ENCODE data around the gene TPRX2. TPM values are rescaled to one million over a fixed set of nuclear protein-coding genes. Genes with fewer than 3 reads are reported as not detected.

TPRX2 gene
- polyA plus RNA-seq, 1 donor from 2014 or later: not detected

DNA sequence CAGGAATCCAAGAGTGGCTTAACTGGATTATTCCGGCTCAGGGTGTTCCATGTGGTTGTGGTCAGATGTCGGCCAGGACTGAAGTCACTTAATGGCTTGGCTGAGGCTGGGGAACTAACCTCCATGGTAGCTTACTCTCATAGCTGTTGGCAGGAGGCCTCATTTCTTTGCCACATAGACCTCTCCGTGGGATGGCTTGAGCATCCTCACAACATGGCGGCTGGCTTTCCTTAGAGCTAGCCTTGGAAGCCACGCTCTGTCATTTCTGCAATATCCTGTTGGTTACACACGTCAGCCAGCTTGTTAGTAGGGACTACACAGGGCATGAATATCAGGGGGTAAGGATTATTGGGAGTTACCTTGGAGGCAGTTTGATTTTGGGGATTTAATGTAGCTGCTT, 32.2 kb upstream of the TPRX2 start:
- H3K4me3 ChIP-seq (ENCODE audit: low read length): no peak overlapping the region
- TF ChIP-seq RAD21 (conservative IDR thresholded peaks at IDR 0.05): no peak
- TF ChIP-seq, protein P1, sequence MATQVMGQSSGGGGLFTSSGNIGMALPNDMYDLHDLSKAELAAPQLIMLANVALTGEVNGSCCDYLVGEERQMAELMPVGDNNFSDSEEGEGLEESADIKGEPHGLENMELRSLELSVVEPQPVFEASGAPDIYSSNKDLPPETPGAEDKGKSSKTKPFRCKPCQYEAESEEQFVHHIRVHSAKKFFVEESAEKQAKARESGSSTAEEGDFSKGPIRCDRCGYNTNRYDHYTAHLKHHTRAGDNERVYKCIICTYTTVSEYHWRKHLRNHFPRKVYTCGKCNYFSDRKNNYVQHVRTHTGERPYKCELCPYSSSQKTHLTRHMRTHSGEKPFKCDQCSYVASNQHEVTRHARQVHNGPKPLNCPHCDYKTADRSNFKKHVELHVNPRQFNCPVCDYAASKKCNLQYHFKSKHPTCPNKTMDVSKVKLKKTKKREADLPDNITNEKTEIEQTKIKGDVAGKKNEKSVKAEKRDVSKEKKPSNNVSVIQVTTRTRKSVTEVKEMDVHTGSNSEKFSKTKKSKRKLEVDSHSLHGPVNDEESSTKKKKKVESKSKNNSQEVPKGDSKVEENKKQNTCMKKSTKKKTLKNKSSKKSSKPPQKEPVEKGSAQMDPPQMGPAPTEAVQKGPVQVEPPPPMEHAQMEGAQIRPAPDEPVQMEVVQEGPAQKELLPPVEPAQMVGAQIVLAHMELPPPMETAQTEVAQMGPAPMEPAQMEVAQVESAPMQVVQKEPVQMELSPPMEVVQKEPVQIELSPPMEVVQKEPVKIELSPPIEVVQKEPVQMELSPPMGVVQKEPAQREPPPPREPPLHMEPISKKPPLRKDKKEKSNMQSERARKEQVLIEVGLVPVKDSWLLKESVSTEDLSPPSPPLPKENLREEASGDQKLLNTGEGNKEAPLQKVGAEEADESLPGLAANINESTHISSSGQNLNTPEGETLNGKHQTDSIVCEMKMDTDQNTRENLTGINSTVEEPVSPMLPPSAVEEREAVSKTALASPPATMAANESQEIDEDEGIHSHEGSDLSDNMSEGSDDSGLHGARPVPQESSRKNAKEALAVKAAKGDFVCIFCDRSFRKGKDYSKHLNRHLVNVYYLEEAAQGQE (IDR thresholded peaks at IDR 0.05; ENCODE audit: borderline replicate concordance): no peak
- no peak for TF ChIP-seq SMC3 (conservative IDR thresholded peaks at IDR 0.05; ENCODE audit: poor library complexity)
- TF ChIP-seq MXI1 (conservative IDR thresholded peaks at IDR 0.05; ENCODE audit: poor library complexity, severe bottlenecking): no peak
- no peak for TF ChIP-seq TAF1 (IDR thresholded peaks at IDR 0.05; ENCODE audit: low read depth)
- TF ChIP-seq EZH2 (IDR thresholded peaks at IDR 0.05; ENCODE audit: borderline replicate concordance, insufficient read depth, low read length, poor library complexity, severe bottlenecking): no peak
- no peak for TF ChIP-seq POLR2AphosphoS5 (IDR thresholded peaks at IDR 0.05)
- TF ChIP-seq, protein P2, sequence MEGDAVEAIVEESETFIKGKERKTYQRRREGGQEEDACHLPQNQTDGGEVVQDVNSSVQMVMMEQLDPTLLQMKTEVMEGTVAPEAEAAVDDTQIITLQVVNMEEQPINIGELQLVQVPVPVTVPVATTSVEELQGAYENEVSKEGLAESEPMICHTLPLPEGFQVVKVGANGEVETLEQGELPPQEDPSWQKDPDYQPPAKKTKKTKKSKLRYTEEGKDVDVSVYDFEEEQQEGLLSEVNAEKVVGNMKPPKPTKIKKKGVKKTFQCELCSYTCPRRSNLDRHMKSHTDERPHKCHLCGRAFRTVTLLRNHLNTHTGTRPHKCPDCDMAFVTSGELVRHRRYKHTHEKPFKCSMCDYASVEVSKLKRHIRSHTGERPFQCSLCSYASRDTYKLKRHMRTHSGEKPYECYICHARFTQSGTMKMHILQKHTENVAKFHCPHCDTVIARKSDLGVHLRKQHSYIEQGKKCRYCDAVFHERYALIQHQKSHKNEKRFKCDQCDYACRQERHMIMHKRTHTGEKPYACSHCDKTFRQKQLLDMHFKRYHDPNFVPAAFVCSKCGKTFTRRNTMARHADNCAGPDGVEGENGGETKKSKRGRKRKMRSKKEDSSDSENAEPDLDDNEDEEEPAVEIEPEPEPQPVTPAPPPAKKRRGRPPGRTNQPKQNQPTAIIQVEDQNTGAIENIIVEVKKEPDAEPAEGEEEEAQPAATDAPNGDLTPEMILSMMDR (IDR thresholded peaks at IDR 0.05; ENCODE audit: poor library complexity, severe bottlenecking): no peak
- no peak for TF ChIP-seq EP300 (conservative IDR thresholded peaks at IDR 0.05; ENCODE audit: poor library complexity, severe bottlenecking)
- H3K9me3 ChIP-seq (ENCODE audit: low read length): no peaks in the 10 kb centered on the region
- no peak overlapping the region for H2AFZ ChIP-seq (ENCODE audit: low read depth, low read length)
- no peak overlapping the region for H3K9ac ChIP-seq (ENCODE audit: low read length)
- no peak overlapping the region for H3K27ac ChIP-seq (ENCODE audit: low read length)
- no peaks in the 10 kb centered on the region for H3K27me3 ChIP-seq (ENCODE audit: insufficient read depth, low read depth, low read length)
- H4K20me1 ChIP-seq (ENCODE audit: insufficient read depth): no peaks in the 10 kb centered on the region
- H3K79me2 ChIP-seq (replicated peaks; ENCODE audit: insufficient read depth, low read length): no peaks in the 10 kb centered on the region
- H3K4me2 ChIP-seq (ENCODE audit: low read length): no peak overlapping the region
- H3K9me2 ChIP-seq (ENCODE audit: insufficient read depth, low read length): no peaks in the 10 kb centered on the region
- H3F3A ChIP-seq (ENCODE audit: insufficient read depth, low read length, poor library complexity, severe bottlenecking): no peaks in the 10 kb centered on the region
- H3K36me3 ChIP-seq (ENCODE audit: insufficient read depth, low read length): no peaks in the 10 kb centered on the region

DNA sequence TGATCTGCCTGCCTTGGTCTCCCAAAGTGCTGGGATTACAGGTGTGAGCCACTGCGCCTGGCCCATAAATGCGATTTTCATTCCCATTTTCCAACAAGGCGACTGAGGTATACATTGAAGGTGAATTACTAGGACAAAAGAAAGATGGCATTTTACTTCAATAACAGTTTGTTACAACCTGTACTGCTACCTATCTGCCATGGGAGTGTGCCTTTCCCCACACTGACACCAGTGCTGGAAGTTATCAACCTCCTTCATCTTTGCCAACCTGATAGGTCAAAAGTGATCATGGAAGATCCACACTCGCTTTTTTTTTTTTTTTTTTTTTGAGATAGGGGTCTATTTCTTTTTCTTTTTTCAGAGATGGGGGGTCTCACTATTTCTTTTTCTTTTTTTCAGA, 26.3 kb upstream of the TPRX2 start:
- no peak overlapping the region for H3K4me2 ChIP-seq (ENCODE audit: low read length)
- no peaks in the 10 kb centered on the region for H3K79me2 ChIP-seq (replicated peaks; ENCODE audit: insufficient read depth, low read length)
- no peaks in the 10 kb centered on the region for H3K36me3 ChIP-seq (ENCODE audit: insufficient read depth, low read length)
- H4K20me1 ChIP-seq (ENCODE audit: insufficient read depth): no peaks in the 10 kb centered on the region
- no peak for TF ChIP-seq MXI1 (conservative IDR thresholded peaks at IDR 0.05; ENCODE audit: poor library complexity, severe bottlenecking)
- no peak for TF ChIP-seq RAD21 (conservative IDR thresholded peaks at IDR 0.05)
- no peak for TF ChIP-seq TAF1 (IDR thresholded peaks at IDR 0.05; ENCODE audit: low read depth)
- TF ChIP-seq, protein P2 (IDR thresholded peaks at IDR 0.05; ENCODE audit: poor library complexity, severe bottlenecking): no peak
- TF ChIP-seq, protein P1 (IDR thresholded peaks at IDR 0.05; ENCODE audit: borderline replicate concordance): no peak
- no peak for TF ChIP-seq EZH2 (IDR thresholded peaks at IDR 0.05; ENCODE audit: borderline replicate concordance, insufficient read depth, low read length, poor library complexity, severe bottlenecking)
- H3K27me3 ChIP-seq (ENCODE audit: insufficient read depth, low read depth, low read length): no peaks in the 10 kb centered on the region
- H3K9ac ChIP-seq (ENCODE audit: low read length): no peak overlapping the region
- no peaks in the 10 kb centered on the region for H3F3A ChIP-seq (ENCODE audit: insufficient read depth, low read length, poor library complexity, severe bottlenecking)
- no peak overlapping the region for H3K27ac ChIP-seq (ENCODE audit: low read length)
- no peaks in the 10 kb centered on the region for H3K9me2 ChIP-seq (ENCODE audit: insufficient read depth, low read length)
- no peak overlapping the region for H2AFZ ChIP-seq (ENCODE audit: low read depth, low read length)
- no peaks in the 10 kb centered on the region for H3K9me3 ChIP-seq (ENCODE audit: low read length)
- no peak overlapping the region for H3K4me3 ChIP-seq (ENCODE audit: low read length)
